CD14-positive monocyte (primary cell): Measurements from ENCODE around the gene RPS15. TPM values are rescaled to one million over a fixed set of nuclear protein-coding genes. Genes with fewer than 3 reads are reported as not detected.

ENCODE experiments used
- DNase-seq, 3 donors: peaks; one replicate each; pipeline ENCODE4 v3.0.0-alpha.2; 2011 to 2022
- H2AFZ ChIP-seq: 2 replicates; pipeline ENCODE4 v1.6.0; 2012; ENCODE audit warnings: mild to moderate bottlenecking, low read depth, low read length, inconsistent platforms; ENCODE audit not compliant: insufficient read depth, poor library complexity, severe bottlenecking
- H3K27ac ChIP-seq, 2 donors: 1 replicate in 1 of 2; 2 replicates in 1 of 2; pipeline ENCODE4 v1.5.1; 2012 to 2013; ENCODE audit warnings: low read length in 2 of 2, control low read depth in 1 of 2, inconsistent platforms in 1 of 2, low read depth in 1 of 2, mild to moderate bottlenecking in 1 of 2
- H3K27me3 ChIP-seq, 2 donors: one replicate each; pipeline versions ENCODE4 v1.6.0 to v1.6.1; 2011 to 2013; ENCODE audit warnings: low read length in 2 of 2; ENCODE audit not compliant: control insufficient read depth in 2 of 2, insufficient read depth in 2 of 2
- H3K36me3 ChIP-seq, 2 donors: replicated peaks in 1 of 2; 1 replicate in 1 of 2; 2 replicates in 1 of 2; pipeline versions ENCODE4 v1.5.1 to v1.6.1; 2012 to 2013; ENCODE audit warnings: low read length in 2 of 2, control low read depth in 1 of 2, inconsistent platforms in 1 of 2, mild to moderate bottlenecking in 1 of 2; ENCODE audit not compliant: insufficient read depth in 2 of 2, control insufficient read depth in 1 of 2
- H3K4me1 ChIP-seq, 2 donors: 1 replicate in 1 of 2; 2 replicates in 1 of 2; pipeline versions ENCODE4 v1.5.1 to v1.6.1; 2012 to 2013; ENCODE audit warnings: low read length in 2 of 2, control low read depth in 1 of 2, inconsistent platforms in 1 of 2, mild to moderate bottlenecking in 1 of 2, moderate library complexity in 1 of 2; ENCODE audit not compliant: insufficient read depth in 2 of 2, control insufficient read depth in 1 of 2
- H3K4me2 ChIP-seq: replicated peaks from 2 replicates; pipeline ENCODE3; 2012; ENCODE audit warnings: low read length, moderate library complexity, mild to moderate bottlenecking; ENCODE audit not compliant: poor library complexity, severe bottlenecking; ENCODE audit errors: extremely low read depth
- H3K4me3 ChIP-seq, 3 experiments: fragments of 200-600 bp in 1 of 3; sonication (generic) in 1 of 3; replicated peaks in 1 of 3; 1 replicate in 2 of 3; 2 replicates in 1 of 3; pipeline ENCODE4 v1.5.1; 2011 to 2013; ENCODE audit warnings: low read length in 3 of 3, mild to moderate bottlenecking in 3 of 3, control low read depth in 2 of 3, low read depth in 2 of 3, inconsistent platforms in 1 of 3, moderate library complexity in 1 of 3
- H3K79me2 ChIP-seq: 2 replicates; pipeline ENCODE4 v1.6.0; 2012; ENCODE audit warnings: mild to moderate bottlenecking, control low read depth, inconsistent platforms, low read length, moderate library complexity; ENCODE audit not compliant: insufficient read depth
- H3K9ac ChIP-seq: 2 replicates; pipeline ENCODE4 v1.6.0; 2017; ENCODE audit warnings: low read length, mild to moderate bottlenecking; ENCODE audit not compliant: insufficient read depth, poor library complexity, severe bottlenecking
- H3K9me3 ChIP-seq, 2 donors: replicated peaks in 1 of 2; 1 replicate in 1 of 2; 2 replicates in 1 of 2; pipeline versions ENCODE4 v1.5.1 to v1.6.1; 2012 to 2013; ENCODE audit warnings: low read length in 2 of 2, control low read depth in 1 of 2; ENCODE audit not compliant: control insufficient read depth in 1 of 2, insufficient read depth in 1 of 2
- H4K20me1 ChIP-seq: 2 replicates; pipeline ENCODE4 v1.6.0; 2012; ENCODE audit warnings: mild to moderate bottlenecking, low read length, control low read depth, moderate library complexity; ENCODE audit not compliant: insufficient read depth
- H3K27ac Mint-ChIP-seq, 7 donors: one replicate each; pipeline ENCODE4 v1.8.0; 2020; ENCODE audit warnings: mild to moderate bottlenecking in 7 of 7, mixed read lengths in 7 of 7, moderate library complexity in 6 of 7, inconsistent platforms in 2 of 7
- H3K27me3 Mint-ChIP-seq, 3 donors: one replicate each; pipeline ENCODE4 v1.8.0; 2021 to 2022; ENCODE audit warnings: low read depth in 3 of 3, mild to moderate bottlenecking in 3 of 3, mixed read lengths in 3 of 3, moderate library complexity in 3 of 3, inconsistent platforms in 1 of 3
- H3K36me3 Mint-ChIP-seq, 2 donors: one replicate each; pipeline ENCODE4 v1.8.0; 2020; ENCODE audit warnings: mixed read lengths in 2 of 2, inconsistent platforms in 1 of 2, mild to moderate bottlenecking in 1 of 2
- H3K4me1 Mint-ChIP-seq: one replicate; pipeline ENCODE4 v1.8.0; 2020; ENCODE audit warnings: mild to moderate bottlenecking, mixed read lengths
- H3K4me3 Mint-ChIP-seq, 2 donors: one replicate each; pipeline ENCODE4 v1.8.0; 2020; ENCODE audit warnings: mild to moderate bottlenecking in 2 of 2, mixed read lengths in 2 of 2, moderate library complexity in 1 of 2
- H3K9me3 Mint-ChIP-seq, 7 donors: one replicate each; pipeline ENCODE4 v1.8.0; 2020 to 2022; ENCODE audit warnings: mixed read lengths in 7 of 7, mild to moderate bottlenecking in 6 of 7, moderate library complexity in 6 of 7, inconsistent platforms in 2 of 7
- CTCF ChIP-seq: fragments of 200-600 bp; IDR thresholded peaks from one replicate; pipeline ENCODE4 v1.8.0; 2022; ENCODE audit warnings: antibody characterized with exemption, mild to moderate bottlenecking
- WGBS: methylation state at CpG from one replicate; pipeline ENCODE4 v1.1.5; 2013; ENCODE audit warnings: missing lambda C conversion rate; ENCODE audit not compliant: insufficient coverage; 5-methylcytosine and 5-hydroxymethylcytosine counted together
- intact Hi-C, 2 donors: fragments of 100-400 bp; cut with micrococcal nuclease; formaldehyde crosslinking; loops; one replicate each; pipeline versions ENCODE4 v1.15.0 to v1.15.1; 2023
- polyA plus RNA-seq, 3 donors: library from polyadenylated mRNA; depleted of rRNA in 1 of 3; unstranded in 2 of 3; stranded (reverse) in 1 of 3; fragments of 300-500 nt in 2 of 3; fragments of >200 nt in 1 of 3; fragmentation: Illumina TruSeq in 2 of 3; gene quantifications; 1 replicate in 2 of 3; 2 replicates in 1 of 3; pipeline ENCODE4 v1.2.3, GENCODE V29; 2012 to 2021

The RPS15 gene
- polyA plus RNA-seq, 3 donors: 1,318 to 3,451 (median 1,526) TPM

- 3% methylated on average over 92 of the region's 92 CpGs for WGBS
- no peak for TF ChIP-seq CTCF
- no peaks in the 10 kb centered on the region for H3K36me3 Mint-ChIP-seq
- H3K4me3 ChIP-seq: no peak overlapping the region
- H3K27me3 ChIP-seq: peaks cover 58 to 61% of the 10 kb centered on the region in 2 donors
- peaks cover 8 to 17% of the 10 kb centered on the region in 2 donors for H3K9me3 ChIP-seq
- intact Hi-C loops: no loop called here
- H3K4me2 ChIP-seq: peak overlapping the region; percentile 2
- no peak overlapping the region for H2AFZ ChIP-seq
- no peaks in the 10 kb centered on the region for H3K36me3 ChIP-seq
- peaks cover 77% of the 10 kb centered on the region for H4K20me1 ChIP-seq
- H3K4me3 Mint-ChIP-seq: no peak overlapping the region
- no peak overlapping the region for H3K27ac Mint-ChIP-seq
- peaks cover 25 to 41% of the 10 kb centered on the region in 2 donors for H3K4me1 ChIP-seq
- DNase-seq: no peak
- no peaks in the 10 kb centered on the region for H3K79me2 ChIP-seq
- peaks cover 46 to 80% (median 54%) of the 10 kb centered on the region in 3 donors for H3K27me3 Mint-ChIP-seq
- no peak overlapping the region for H3K27ac ChIP-seq
- H3K9ac ChIP-seq: no peak overlapping the region
- H3K4me1 Mint-ChIP-seq: peaks cover 16% of the 10 kb centered on the region
- peaks cover 0 to 16% (median 2%) of the 10 kb centered on the region in 7 donors for H3K9me3 Mint-ChIP-seq
Measured at GRCh38 chr19:1467490-1468273, 29.5 kb downstream of the RPS15 start.

- peak overlapping the region; percentile 2 for H3K4me2 ChIP-seq
Measured at GRCh38 chr19:1468274-1468820, 30.2 kb downstream of the RPS15 start.

More at GRCh38 chr19:1468274-1468820, 30.2 kb downstream of the RPS15 start:
- Mint-ChIP-seq H3K4me3 (peak overlapping the region in 1 of 2 donors; percentile 26), H3K4me1 (peaks cover 19% of the 10 kb centered on the region), H3K9me3 (peaks cover 0 to 19% (median 2%) of the 10 kb centered on the region in 7 donors), H3K27me3 (peaks cover 47 to 83% (median 60%) of the 10 kb centered on the region in 3 donors), H3K27ac (no peak overlapping the region), H3K36me3 (peaks cover 0 to 3% of the 10 kb centered on the region in 2 donors)
- H4K20me1 ChIP-seq: peaks cover 84% of the 10 kb centered on the region
- H2AFZ ChIP-seq: no peak overlapping the region
- no peak for DNase-seq
- H3K27ac ChIP-seq: no peak overlapping the region
- H3K36me3 ChIP-seq: no peaks in the 10 kb centered on the region
- H3K27me3 ChIP-seq: peaks cover 61 to 67% of the 10 kb centered on the region in 2 donors
- intact Hi-C loops: no loop called here
- 4% methylated on average over 49 of the region's 49 CpGs for WGBS
- peaks cover 8 to 17% of the 10 kb centered on the region in 2 donors for H3K9me3 ChIP-seq
- no peak overlapping the region for H3K4me3 ChIP-seq
- no peaks in the 10 kb centered on the region for H3K79me2 ChIP-seq
- no peak for TF ChIP-seq CTCF
- H3K9ac ChIP-seq: no peak overlapping the region
- peaks cover 25 to 41% of the 10 kb centered on the region in 2 donors for H3K4me1 ChIP-seq
